ENCODE measurements around the gene CREBBP.
"Not testable (repeated sequence)": the region's sequence is repeated elsewhere in the genome, so short reads cannot be mapped to it uniquely, and the experiment has no call there.

The CREBBP gene

DNA sequence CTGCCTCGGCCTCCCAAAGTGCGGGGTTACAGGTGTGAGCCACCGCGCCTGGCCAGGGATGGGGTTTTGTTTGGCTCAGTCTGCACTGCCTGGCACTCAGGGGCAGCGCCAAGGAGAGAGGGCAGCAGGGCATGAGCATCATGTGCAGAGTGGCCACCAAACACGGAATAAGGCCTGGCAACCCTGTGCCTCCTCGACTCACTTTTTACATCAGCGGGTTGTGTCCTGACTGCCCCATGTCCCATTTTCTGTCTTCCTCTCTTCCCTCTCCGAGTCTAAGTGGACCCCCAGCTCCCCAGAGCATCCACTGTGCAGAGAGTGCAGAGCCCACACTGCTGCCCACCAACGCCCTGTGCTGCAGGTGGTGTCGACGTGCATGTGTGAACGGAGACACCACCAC lies 145.0 kb downstream of the CREBBP start:
- no peak for DNase-seq (ENCODE audit: low read depth)

DNA sequence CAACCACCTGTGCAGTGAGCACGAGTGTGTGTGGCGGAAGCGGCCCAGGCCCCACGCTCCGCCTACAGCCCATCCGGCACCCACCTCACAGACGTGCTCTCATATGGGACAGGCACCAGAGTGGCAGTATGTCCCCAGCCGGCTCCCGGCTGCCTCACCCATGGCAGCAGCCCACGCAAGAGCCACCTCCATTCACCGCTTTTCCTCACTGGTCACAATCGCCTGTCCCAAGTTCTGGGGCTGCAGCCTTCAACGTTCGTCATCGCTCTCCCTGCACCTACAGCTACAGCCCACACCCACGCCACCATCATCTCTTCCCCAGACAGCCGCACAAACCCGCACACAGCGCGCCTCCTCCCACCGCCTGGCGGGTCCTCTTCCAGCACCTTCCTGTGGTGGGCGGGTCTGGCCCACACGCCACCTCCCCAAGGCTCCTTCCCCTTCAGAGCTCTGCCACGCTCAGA lies 145.7 kb downstream of the CREBBP start:
- DNase-seq (ENCODE audit: low read depth), result no peak

DNA sequence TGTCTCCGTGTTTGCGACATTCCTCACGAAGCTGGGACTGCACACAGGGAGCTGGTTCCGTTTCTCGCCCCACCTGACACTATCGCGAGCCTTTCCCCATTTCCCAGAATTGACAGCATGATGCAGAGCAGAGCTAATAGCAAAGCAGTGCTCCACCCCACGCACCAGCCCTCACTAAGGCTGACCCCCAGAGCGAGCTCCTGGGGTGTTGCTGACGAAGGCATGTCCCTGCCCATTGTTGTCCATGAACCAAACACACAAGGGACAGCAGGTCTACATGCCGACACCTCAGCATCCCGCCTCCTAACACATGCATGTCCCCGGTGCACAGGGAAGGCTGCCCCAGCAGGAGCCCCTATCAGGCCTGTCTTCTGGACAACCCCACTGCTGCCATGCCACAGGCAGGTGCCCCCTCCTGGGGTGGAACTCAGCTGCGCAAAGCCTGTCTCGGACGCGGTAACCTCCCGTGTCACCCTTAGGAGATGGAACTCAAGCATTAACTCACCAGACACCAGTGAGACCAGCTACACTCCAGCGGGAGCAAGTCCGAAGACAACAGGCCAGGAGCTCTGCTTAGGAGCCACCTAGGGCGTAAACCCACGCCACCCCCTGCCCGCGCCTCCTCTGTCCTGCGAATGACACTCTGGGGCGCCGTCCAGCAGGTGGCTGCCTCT lies 146.3 kb downstream of the CREBBP start:
- DNase-seq (ENCODE audit: low read depth), result no peak

DNA sequence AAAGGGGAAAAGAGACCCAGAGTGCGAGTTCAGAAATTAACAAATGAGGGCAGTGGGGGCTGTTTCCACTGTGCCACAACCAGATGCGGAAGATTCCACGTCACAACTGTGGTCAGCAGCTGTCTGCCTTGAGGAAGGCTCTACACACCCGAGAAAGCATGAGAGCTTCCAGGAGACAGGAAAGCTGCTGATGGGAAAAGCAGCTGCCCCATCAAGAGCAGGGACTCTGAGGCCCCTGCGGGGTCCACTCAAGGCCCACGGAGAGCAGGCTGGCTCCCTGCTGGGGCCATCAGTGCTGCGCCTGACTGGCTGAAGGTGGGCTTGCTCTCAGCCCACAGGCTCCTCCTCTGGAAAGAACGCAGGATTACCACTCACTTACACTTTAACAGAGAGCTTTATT lies 148.3 kb downstream of the CREBBP start:
- no peak for DNase-seq (ENCODE audit: low read depth)

DNA sequence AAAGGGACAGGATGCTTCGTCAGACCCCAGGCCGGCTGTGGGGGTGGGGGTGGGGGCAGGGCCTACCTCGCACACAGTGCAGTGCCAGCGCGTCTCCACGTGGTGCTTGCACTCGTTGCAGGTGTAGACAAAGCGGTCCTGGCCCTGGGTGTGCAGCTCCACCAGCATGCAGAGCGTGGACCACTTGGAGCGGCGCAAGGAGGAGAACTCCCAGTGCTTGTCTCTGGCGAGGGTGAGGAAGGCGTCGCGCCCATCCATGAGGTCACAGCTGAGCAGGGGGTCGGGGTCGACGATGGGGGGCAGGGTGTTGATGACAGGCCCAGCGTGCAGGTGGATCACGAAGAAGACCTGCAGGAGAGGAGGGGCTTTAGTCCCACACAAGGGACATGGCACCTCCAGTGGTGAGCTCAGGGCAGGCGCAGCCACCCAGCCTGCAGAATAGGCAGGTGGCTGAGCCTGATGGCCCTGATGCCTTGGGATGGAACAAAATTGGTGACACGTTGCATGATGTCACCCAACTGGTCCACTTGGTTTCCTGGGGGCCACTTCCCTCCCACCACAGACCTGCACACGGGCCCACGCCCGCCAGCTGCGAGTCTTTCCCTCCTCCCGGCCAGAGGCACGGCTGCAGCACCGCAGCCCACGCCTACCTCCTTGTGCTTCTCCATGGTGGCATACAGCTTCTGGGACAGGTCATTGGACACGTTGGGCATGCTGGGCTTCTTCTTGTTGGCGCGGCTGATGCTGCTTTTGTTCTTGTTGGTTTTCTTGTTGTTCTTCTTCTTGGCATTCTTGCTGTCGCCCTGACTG lies 149.2 kb downstream of the CREBBP start:
- no peak for DNase-seq (ENCODE audit: low read depth)

DNA sequence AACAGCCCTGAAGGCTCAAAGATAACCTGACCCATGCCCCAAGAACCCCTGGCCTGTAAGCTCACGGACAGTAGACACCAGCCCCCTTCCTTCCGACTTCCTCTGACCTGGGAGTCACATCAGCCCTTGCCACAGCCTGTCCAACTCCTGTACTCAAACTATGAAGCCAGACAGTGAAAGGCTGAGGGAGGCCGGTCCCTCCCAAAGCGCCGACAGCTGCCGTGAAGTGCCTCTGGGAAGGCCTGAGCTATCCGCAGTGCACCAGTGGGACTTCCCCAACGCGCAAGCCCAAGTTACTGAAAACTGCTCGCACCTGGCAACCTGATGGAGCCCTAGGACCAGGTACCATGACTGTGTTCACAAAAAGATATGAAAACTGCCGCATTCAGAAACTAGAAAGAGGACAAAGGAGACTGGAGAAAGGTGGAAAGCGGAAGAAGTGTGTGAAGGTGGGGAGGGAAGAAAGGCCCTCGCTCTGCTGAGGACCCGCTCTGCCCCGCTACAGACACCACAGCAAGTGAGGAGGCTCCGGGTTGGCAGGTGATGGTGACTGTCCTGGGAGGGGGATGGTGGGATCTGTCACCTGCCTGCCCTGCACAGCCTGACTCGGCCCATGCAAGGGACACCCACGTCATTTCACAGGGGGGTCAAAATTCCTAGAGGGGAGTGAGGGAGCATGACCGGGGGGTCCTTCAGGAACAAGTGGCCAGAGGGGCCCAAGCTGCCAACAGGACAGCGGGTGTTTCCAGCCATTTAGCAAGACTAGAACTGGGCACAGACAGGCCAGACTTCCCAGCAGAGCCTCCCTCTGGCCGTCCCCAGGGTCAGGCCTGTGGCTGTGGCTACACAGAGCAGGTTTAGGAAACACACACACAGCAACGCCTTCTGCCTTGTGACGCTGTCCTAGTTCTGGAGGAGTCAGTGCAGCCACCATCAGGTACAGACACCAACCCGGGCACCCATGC lies 150.1 kb downstream of the CREBBP start:
- no peak for DNase-seq (ENCODE audit: low read depth)

- no peak for DNase-seq (ENCODE audit: low read depth)
Measured at GRCh38 chr16:3729161-3730112, 151.1 kb downstream of the CREBBP start.

- no peak for DNase-seq (ENCODE audit: low read depth)
Measured at GRCh38 chr16:3728424-3729160, 151.9 kb downstream of the CREBBP start.

GRCh38 chr16:3727806-3728381 lies 152.6 kb downstream of the CREBBP start:
- DNase-seq (ENCODE audit: low read depth), result no peak

DNA sequence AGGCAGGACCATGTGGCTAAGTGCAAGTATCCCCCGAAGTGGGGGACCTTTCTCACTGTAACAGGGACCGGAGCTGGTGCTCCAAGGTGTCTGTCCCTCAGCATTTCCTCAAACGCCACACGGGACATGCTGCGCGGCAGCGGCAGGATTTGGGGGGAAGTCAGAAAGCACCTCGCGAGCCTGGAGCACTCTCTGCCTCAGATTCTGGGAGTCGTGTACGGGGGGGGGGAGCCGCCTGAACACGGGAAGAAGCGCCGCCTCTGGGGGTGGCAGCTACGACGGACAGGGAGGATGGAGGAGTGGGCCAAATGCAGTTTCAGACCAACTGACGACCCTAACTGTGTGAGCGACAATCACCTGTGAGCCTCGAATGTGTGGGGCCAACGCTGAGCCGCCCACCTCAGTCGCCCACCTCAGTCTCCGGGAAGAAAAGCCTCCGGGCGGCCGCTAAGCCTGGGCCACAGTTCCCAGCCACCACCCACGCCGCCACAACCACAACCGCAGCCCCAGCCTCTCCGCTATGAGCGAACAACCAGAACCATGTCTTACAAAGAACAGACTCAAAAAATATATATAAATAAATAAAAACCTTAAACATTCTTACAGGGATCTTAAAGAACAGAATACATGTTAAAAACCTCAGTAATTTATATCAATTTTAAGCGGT lies 154.4 kb downstream of the CREBBP start:
- no peak for DNase-seq (ENCODE audit: low read depth)

- no peak for DNase-seq (ENCODE audit: low read depth)
Measured at GRCh38 chr16:3725276-3725675, 155.2 kb downstream of the CREBBP start.

- no peak for DNase-seq (ENCODE audit: low read depth)
Measured at GRCh38 chr16:3722508-3722907, 158.0 kb downstream of the CREBBP start.

GRCh38 chr16:3720418-3720817 lies 160.1 kb downstream of the CREBBP start:
- DNase-seq (ENCODE audit: low read depth), result no peak

DNA sequence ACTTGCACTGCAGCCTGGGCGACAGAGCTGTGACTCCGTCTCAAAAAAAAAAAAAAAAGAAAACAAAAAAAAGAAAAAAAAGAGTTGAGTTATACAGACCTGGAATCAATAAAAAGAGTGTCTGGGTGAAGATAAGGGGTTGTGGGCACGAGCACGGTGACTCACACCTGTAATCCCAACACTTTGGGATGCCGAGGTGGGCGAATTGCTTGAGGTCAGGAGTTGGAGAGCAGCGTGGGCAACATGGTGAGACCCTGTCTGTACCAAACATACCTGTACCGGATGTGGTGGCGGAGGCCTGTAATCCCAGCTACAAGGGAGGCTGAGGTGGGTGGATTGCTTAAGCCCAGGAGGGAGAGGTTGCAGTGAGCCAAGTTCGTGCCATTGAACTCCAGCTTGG lies 161.9 kb downstream of the CREBBP start:
- no peak for DNase-seq (ENCODE audit: low read depth)

DNA sequence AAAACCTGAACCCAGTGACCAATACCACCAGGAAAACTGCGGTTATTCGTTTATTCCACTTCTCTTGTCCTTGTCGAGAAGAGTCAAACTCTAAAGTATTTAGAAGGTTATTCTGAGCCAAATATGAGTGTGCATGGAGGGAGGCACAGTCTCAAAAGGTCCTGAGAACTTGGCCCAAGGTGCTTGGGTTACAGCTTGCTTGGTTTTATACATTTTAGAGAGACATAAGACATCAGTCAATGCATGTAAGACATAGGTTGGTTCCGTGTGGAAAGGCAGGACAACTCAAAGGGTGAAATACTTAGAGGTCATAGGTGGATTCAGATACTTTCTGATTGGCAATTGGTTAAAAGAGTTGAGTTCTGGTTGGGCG lies 162.5 kb downstream of the CREBBP start:
- DNase-seq (ENCODE audit: low read depth), result no peak

GRCh38 chr16:3717235-3718018 lies 163.1 kb downstream of the CREBBP start, which contains the start of gene TRAP1:
TRAP1 (minus strand) TSS chr16:3717524; CDS start chr16:3717508, 16 bp downstream.
- peak; percentile 80 for DNase-seq (ENCODE audit: low read depth)

- no peak for DNase-seq (ENCODE audit: low read depth)
Measured at GRCh38 chr16:3716831-3717234, 163.7 kb downstream of the CREBBP start.

GRCh38 chr16:3715430-3715829 lies 165.1 kb downstream of the CREBBP start:
- DNase-seq (ENCODE audit: low read depth), result no peak

GRCh38 chr16:3714378-3714777 lies 166.1 kb downstream of the CREBBP start:
- DNase-seq (ENCODE audit: low read depth), result not testable (repeated sequence)

All from fibroblast of gingiva (primary cell).